Measurements from ENCODE around the gene MED16. TPM values are rescaled to one million over a fixed set of nuclear protein-coding genes. Genes with fewer than 3 reads are reported as not detected.
"Not testable (repeated sequence)": the region's sequence is repeated elsewhere in the genome, so short reads cannot be mapped to it uniquely, and the experiment has no call there.

Gene MED16
- total RNA-seq, 1 experiment from 2014 or later: 25.9 TPM

- no peak overlapping the region for H2AFZ ChIP-seq (ENCODE audit: low read length)
- ATAC-seq (no peak), DNase-seq (no peak)
Measured at GRCh38 chr19:823565-824121, 69.3 kb downstream of the MED16 start.

GRCh38 chr19:821825-822503 lies 71.0 kb downstream of the MED16 start, which contains the start of gene PLPPR3:
PLPPR3 (minus strand) TSS chr19:821955; CDS start chr19:821559, 396 bp downstream.
- BruUV-seq (replicated peaks): no TSS peak
- Histone ChIP-seq H3K4me3 (ENCODE audit: low read length) (no peak within 1 kb of the TSS), H3K36me3 (ENCODE audit: low read depth, low read length) (no peaks in the 10 kb centered on the region), H3F3A (ENCODE audit: low read length, unreplicated experiment) (no peaks in the 10 kb centered on the region), H3K9me3 (ENCODE audit: low read length) (no peaks in the 10 kb centered on the region), H3K4me1 (ENCODE audit: insufficient read depth, low read length) (no peaks in the 10 kb centered on the region), H3K27me3 (ENCODE audit: low read length) (no peaks in the 10 kb centered on the region), H3K9me2 (replicated peaks; ENCODE audit: low read length) (no peaks in the 10 kb centered on the region), H4K20me1 (ENCODE audit: low read length) (no peaks in the 10 kb centered on the region), H2AFZ (ENCODE audit: low read length) (no peak within 1 kb of the TSS), H3K79me2 (ENCODE audit: low read length) (no peaks in the 10 kb centered on the region), H3K27ac (ENCODE audit: low read length) (no peak within 1 kb of the TSS), H3K4me2 (ENCODE audit: low read length) (no peak within 1 kb of the TSS), H3K9ac (ENCODE audit: low read length) (no peak within 1 kb of the TSS)
- ChIA-PET POLR2A (ENCODE audit: unreplicated experiment) (no interaction called here), CTCF (no interaction called here)
- ATAC-seq: no peak
- TF ChIP-seq EZH2 (IDR thresholded peaks at IDR 0.05; ENCODE audit: low read length, unreplicated experiment): no peak
- intact Hi-C loops (cut with micrococcal nuclease): no loop called here
- DNase-seq: no peak

More at GRCh38 chr19:823565-824121, 69.3 kb downstream of the MED16 start:
- BruUV-seq (replicated peaks): no TSS peak
- Histone ChIP-seq H3K27ac (ENCODE audit: low read length) (no peak overlapping the region), H3K9me2 (replicated peaks; ENCODE audit: low read length) (no peaks in the 10 kb centered on the region), H3F3A (ENCODE audit: low read length, unreplicated experiment) (no peaks in the 10 kb centered on the region), H3K36me3 (ENCODE audit: low read depth, low read length) (no peaks in the 10 kb centered on the region), H3K9me3 (ENCODE audit: low read length) (no peaks in the 10 kb centered on the region), H3K4me1 (ENCODE audit: insufficient read depth, low read length) (no peaks in the 10 kb centered on the region), H3K4me2 (ENCODE audit: low read length) (no peak overlapping the region), H3K9ac (ENCODE audit: low read length) (no peak overlapping the region), H3K4me3 (ENCODE audit: low read length) (no peak overlapping the region), H3K79me2 (ENCODE audit: low read length) (no peaks in the 10 kb centered on the region), H4K20me1 (ENCODE audit: low read length) (no peaks in the 10 kb centered on the region), H3K27me3 (ENCODE audit: low read length) (no peaks in the 10 kb centered on the region)
- no peak for TF ChIP-seq CTCF (conservative IDR thresholded peaks at IDR 0.05; ENCODE audit: low read depth, low read length)
- POLR2A ChIA-PET (ENCODE audit: unreplicated experiment): no interaction called here
- CTCF ChIA-PET: no interaction called here
- intact Hi-C loops (cut with micrococcal nuclease): no loop called here

GRCh38 chr19:821231-821824 lies 71.7 kb downstream of the MED16 start:
- no peak overlapping the region for H2AFZ ChIP-seq (ENCODE audit: low read length)
- ChIA-PET POLR2A (ENCODE audit: unreplicated experiment) (no interaction called here), CTCF (no interaction called here)
- H3K4me1 ChIP-seq (ENCODE audit: insufficient read depth, low read length): no peaks in the 10 kb centered on the region
- DNase-seq (no peak), ATAC-seq (no peak)
- H3K36me3 ChIP-seq (ENCODE audit: low read depth, low read length): no peaks in the 10 kb centered on the region
- no peaks in the 10 kb centered on the region for H3F3A ChIP-seq (ENCODE audit: low read length, unreplicated experiment)
- no peak overlapping the region for H3K27ac ChIP-seq (ENCODE audit: low read length)
- TF ChIP-seq EZH2phosphoT487 (IDR thresholded peaks at IDR 0.05; ENCODE audit: borderline replicate concordance, low read length) (no peak), EZH2 (IDR thresholded peaks at IDR 0.05; ENCODE audit: low read length, unreplicated experiment) (no peak), CTCF (conservative IDR thresholded peaks at IDR 0.05; ENCODE audit: low read depth, low read length) (no peak)
- H3K9me3 ChIP-seq (ENCODE audit: low read length): no peaks in the 10 kb centered on the region
- no peaks in the 10 kb centered on the region for H4K20me1 ChIP-seq (ENCODE audit: low read length)
- no peak overlapping the region for H3K4me3 ChIP-seq (ENCODE audit: low read length)
- H3K9ac ChIP-seq (ENCODE audit: low read length): no peak overlapping the region
- intact Hi-C loops (cut with micrococcal nuclease): no loop called here
- H3K9me2 ChIP-seq (replicated peaks; ENCODE audit: low read length): no peaks in the 10 kb centered on the region
- no peaks in the 10 kb centered on the region for H3K27me3 ChIP-seq (ENCODE audit: low read length)
- BruUV-seq (replicated peaks): no TSS peak
- H3K79me2 ChIP-seq (ENCODE audit: low read length): no peaks in the 10 kb centered on the region
- no peak overlapping the region for H3K4me2 ChIP-seq (ENCODE audit: low read length)

GRCh38 chr19:820212-820611 lies 72.8 kb downstream of the MED16 start:
- H3K4me2 ChIP-seq (ENCODE audit: low read length); H3K4me1 ChIP-seq (ENCODE audit: insufficient read depth, low read length); BruUV-seq (replicated peaks); ATAC-seq; DNase-seq; H3K9me2 ChIP-seq (replicated peaks; ENCODE audit: low read length); H3K9ac ChIP-seq (ENCODE audit: low read length); intact Hi-C loops (cut with micrococcal nuclease); H3K79me2 ChIP-seq (ENCODE audit: low read length); H3F3A ChIP-seq (ENCODE audit: low read length, unreplicated experiment); H3K27ac ChIP-seq (ENCODE audit: low read length); H3K36me3 ChIP-seq (ENCODE audit: low read depth, low read length); H3K27me3 ChIP-seq (ENCODE audit: low read length); H3K9me3 ChIP-seq (ENCODE audit: low read length); H4K20me1 ChIP-seq (ENCODE audit: low read length); CTCF ChIA-PET; H2AFZ ChIP-seq (ENCODE audit: low read length); POLR2A ChIA-PET (ENCODE audit: unreplicated experiment); H3K4me3 ChIP-seq (ENCODE audit: low read length): not testable (repeated sequence)
